Measurements from ENCODE around the gene FRMPD2.
"Not testable (repeated sequence)": the region's sequence is repeated elsewhere in the genome, so short reads cannot be mapped to it uniquely, and the experiment has no call there.

Gene FRMPD2

GRCh38 chr10:48147643-48148042, 126.9 kb downstream of the FRMPD2 start:
- not testable (repeated sequence) for H3K4ac ChIP-seq (ENCODE audit: low read length); DNase-seq (ENCODE audit: low spot score); H3K79me1 ChIP-seq (ENCODE audit: low read depth, low read length)

GRCh38 chr10:48143721-48144642, 130.5 kb downstream of the FRMPD2 start:
- not testable (repeated sequence) for H2BK15ac ChIP-seq (ENCODE audit: low read length); H3K14ac ChIP-seq (ENCODE audit: low read length); H3K18ac ChIP-seq (ENCODE audit: low read length); H3K9me3 ChIP-seq (replicated peaks in 1 of 2; ENCODE audit: control insufficient read depth in 2 of 2, insufficient read depth in 1 of 2, low read depth in 1 of 2, low read length in 2 of 2); H3K79me1 ChIP-seq (ENCODE audit: low read depth, low read length); H3K4ac ChIP-seq (ENCODE audit: low read length); H2AFZ ChIP-seq (ENCODE audit: low read length); H2BK120ac ChIP-seq (ENCODE audit: low read depth, low read length); H4K91ac ChIP-seq (ENCODE audit: low read depth, low read length, poor library complexity); H3K9ac ChIP-seq (ENCODE audit: low read depth, low read length, poor library complexity); H3K36me3 ChIP-seq (replicated peaks in 1 of 2; ENCODE audit: control insufficient read depth in 2 of 2, insufficient read depth in 2 of 2, low read length in 2 of 2); DNase-seq (ENCODE audit: low spot score); H2BK5ac ChIP-seq (ENCODE audit: low read length); H3K4me2 ChIP-seq (ENCODE audit: insufficient read depth, low read length, poor library complexity, severe bottlenecking); H3K4me1 ChIP-seq (ENCODE audit: control insufficient read depth in 2 of 2, insufficient read depth in 1 of 2, low read depth in 1 of 2, low read length in 2 of 2); H2AK5ac ChIP-seq (ENCODE audit: low read depth, low read length); H3K4me3 ChIP-seq (ENCODE audit: low read length in 2 of 2); H4K8ac ChIP-seq (ENCODE audit: low read depth, low read length); H2BK12ac ChIP-seq (ENCODE audit: low read length); H3K27me3 ChIP-seq (ENCODE audit: control insufficient read depth in 3 of 3, insufficient read depth in 3 of 3, low read depth in 1 of 3, low read length in 3 of 3); H3K23ac ChIP-seq (ENCODE audit: low read depth, low read length, poor library complexity); H3K27ac ChIP-seq (replicated peaks; ENCODE audit: low read length)
- no CpG with 5 or more reads among the region's 10 CpGs for WGBS, 2 donors (ENCODE audit: extremely low coverage in 2 of 2, insufficient read length in 2 of 2, insufficient replicate concordance in 1 of 2)

More at GRCh38 chr10:48147643-48148042, 126.9 kb downstream of the FRMPD2 start:
- not testable (repeated sequence) for H2AFZ ChIP-seq (ENCODE audit: low read length); H4K8ac ChIP-seq (ENCODE audit: low read depth, low read length); H2BK12ac ChIP-seq (ENCODE audit: low read length); H2AK5ac ChIP-seq (ENCODE audit: low read depth, low read length); H3K9ac ChIP-seq (ENCODE audit: low read depth, low read length, poor library complexity); H3K27ac ChIP-seq (replicated peaks; ENCODE audit: low read length); H3K14ac ChIP-seq (ENCODE audit: low read length); H4K91ac ChIP-seq (ENCODE audit: low read depth, low read length, poor library complexity); H3K18ac ChIP-seq (ENCODE audit: low read length); H2BK15ac ChIP-seq (ENCODE audit: low read length); H3K4me2 ChIP-seq (ENCODE audit: insufficient read depth, low read length, poor library complexity, severe bottlenecking); H3K4me1 ChIP-seq (ENCODE audit: control insufficient read depth in 2 of 2, insufficient read depth in 1 of 2, low read depth in 1 of 2, low read length in 2 of 2); H3K23ac ChIP-seq (ENCODE audit: low read depth, low read length, poor library complexity); H3K27me3 ChIP-seq (ENCODE audit: control insufficient read depth in 3 of 3, insufficient read depth in 3 of 3, low read depth in 1 of 3, low read length in 3 of 3); H3K9me3 ChIP-seq (replicated peaks in 1 of 2; ENCODE audit: control insufficient read depth in 2 of 2, insufficient read depth in 1 of 2, low read depth in 1 of 2, low read length in 2 of 2); H3K36me3 ChIP-seq (replicated peaks in 1 of 2; ENCODE audit: control insufficient read depth in 2 of 2, insufficient read depth in 2 of 2, low read length in 2 of 2); H2BK120ac ChIP-seq (ENCODE audit: low read depth, low read length); H2BK5ac ChIP-seq (ENCODE audit: low read length); H3K4me3 ChIP-seq (ENCODE audit: low read length in 2 of 2)
- WGBS, 2 donors (ENCODE audit: extremely low coverage in 2 of 2, insufficient read length in 2 of 2, insufficient replicate concordance in 1 of 2): no CpG with 5 or more reads among the region's 3 CpGs

GRCh38 chr10:48140949-48141348, 133.5 kb downstream of the FRMPD2 start:
- not testable (repeated sequence) for H2BK120ac ChIP-seq (ENCODE audit: low read depth, low read length); H3K27ac ChIP-seq (replicated peaks; ENCODE audit: low read length); H2BK12ac ChIP-seq (ENCODE audit: low read length); H3K27me3 ChIP-seq (ENCODE audit: control insufficient read depth in 3 of 3, insufficient read depth in 3 of 3, low read depth in 1 of 3, low read length in 3 of 3); H3K23ac ChIP-seq (ENCODE audit: low read depth, low read length, poor library complexity); H4K91ac ChIP-seq (ENCODE audit: low read depth, low read length, poor library complexity); DNase-seq (ENCODE audit: low spot score); H3K79me1 ChIP-seq (ENCODE audit: low read depth, low read length); H2BK5ac ChIP-seq (ENCODE audit: low read length); H3K9ac ChIP-seq (ENCODE audit: low read depth, low read length, poor library complexity); H4K8ac ChIP-seq (ENCODE audit: low read depth, low read length); H3K14ac ChIP-seq (ENCODE audit: low read length); H2AK5ac ChIP-seq (ENCODE audit: low read depth, low read length); H3K18ac ChIP-seq (ENCODE audit: low read length); H3K4ac ChIP-seq (ENCODE audit: low read length); H3K36me3 ChIP-seq (replicated peaks in 1 of 2; ENCODE audit: control insufficient read depth in 2 of 2, insufficient read depth in 2 of 2, low read length in 2 of 2); H2AFZ ChIP-seq (ENCODE audit: low read length); H3K4me2 ChIP-seq (ENCODE audit: insufficient read depth, low read length, poor library complexity, severe bottlenecking); H3K9me3 ChIP-seq (replicated peaks in 1 of 2; ENCODE audit: control insufficient read depth in 2 of 2, insufficient read depth in 1 of 2, low read depth in 1 of 2, low read length in 2 of 2); H3K4me3 ChIP-seq (ENCODE audit: low read length in 2 of 2); H3K4me1 ChIP-seq (ENCODE audit: control insufficient read depth in 2 of 2, insufficient read depth in 1 of 2, low read depth in 1 of 2, low read length in 2 of 2); H2BK15ac ChIP-seq (ENCODE audit: low read length)
- no CpG with 5 or more reads among the region's 3 CpGs for WGBS, 2 donors (ENCODE audit: extremely low coverage in 2 of 2, insufficient read length in 2 of 2, insufficient replicate concordance in 1 of 2)

GRCh38 chr10:48139953-48140850, 134.3 kb downstream of the FRMPD2 start:
- not testable (repeated sequence) for H3K23ac ChIP-seq (ENCODE audit: low read depth, low read length, poor library complexity); H2BK5ac ChIP-seq (ENCODE audit: low read length); H3K9ac ChIP-seq (ENCODE audit: low read depth, low read length, poor library complexity); H4K91ac ChIP-seq (ENCODE audit: low read depth, low read length, poor library complexity); H3K4me2 ChIP-seq (ENCODE audit: insufficient read depth, low read length, poor library complexity, severe bottlenecking); H3K14ac ChIP-seq (ENCODE audit: low read length); H2AK5ac ChIP-seq (ENCODE audit: low read depth, low read length); H3K27me3 ChIP-seq (ENCODE audit: control insufficient read depth in 3 of 3, insufficient read depth in 3 of 3, low read depth in 1 of 3, low read length in 3 of 3); H3K27ac ChIP-seq (replicated peaks; ENCODE audit: low read length); H2AFZ ChIP-seq (ENCODE audit: low read length); H3K4me1 ChIP-seq (ENCODE audit: control insufficient read depth in 2 of 2, insufficient read depth in 1 of 2, low read depth in 1 of 2, low read length in 2 of 2); H3K4ac ChIP-seq (ENCODE audit: low read length); H4K8ac ChIP-seq (ENCODE audit: low read depth, low read length); H3K79me1 ChIP-seq (ENCODE audit: low read depth, low read length); H3K18ac ChIP-seq (ENCODE audit: low read length); H3K36me3 ChIP-seq (replicated peaks in 1 of 2; ENCODE audit: control insufficient read depth in 2 of 2, insufficient read depth in 2 of 2, low read length in 2 of 2); DNase-seq (ENCODE audit: low spot score); H2BK12ac ChIP-seq (ENCODE audit: low read length); H3K4me3 ChIP-seq (ENCODE audit: low read length in 2 of 2); H3K9me3 ChIP-seq (replicated peaks in 1 of 2; ENCODE audit: control insufficient read depth in 2 of 2, insufficient read depth in 1 of 2, low read depth in 1 of 2, low read length in 2 of 2); H2BK15ac ChIP-seq (ENCODE audit: low read length); H2BK120ac ChIP-seq (ENCODE audit: low read depth, low read length)
- WGBS, 2 donors (ENCODE audit: extremely low coverage in 2 of 2, insufficient read length in 2 of 2, insufficient replicate concordance in 1 of 2): no CpG with 5 or more reads among the region's 53 CpGs

Data from neuronal stem cell (in vitro differentiated cells).